K562 (cell line): ENCODE data around the gene UBR4. TPM values are rescaled to one million over a fixed set of nuclear protein-coding genes. Genes with fewer than 3 reads are reported as not detected.
A peak's percentile ranks its signal among the peaks of the same experiment; 100 is the strongest.

ENCODE experiments used
- ATF4 ChIP-seq: fragments of 450-650 bp; formaldehyde crosslinking; IDR thresholded peaks from 2 replicates; pipeline ENCODE4 v1.4.0; 2022; ENCODE audit warnings: mild to moderate bottlenecking, moderate library complexity
- BCLAF1 ChIP-seq, 2 experiments: fragments of 450-650 bp in 1 of 2; IDR thresholded peaks; 2 replicates each; pipeline ENCODE4 v1.6.1; 2011 to 2017; ENCODE audit warnings: low read depth in 2 of 2, antibody characterized with exemption in 1 of 2, borderline replicate concordance in 1 of 2, low read length in 1 of 2, mild to moderate bottlenecking in 1 of 2, mixed read lengths in 1 of 2; ENCODE audit not compliant: control insufficient read depth in 1 of 2
- EWSR1 ChIP-seq: fragments of 450-650 bp; IDR thresholded peaks from 2 replicates; pipeline ENCODE4 v1.6.1; 2018; ENCODE audit warnings: borderline replicate concordance, mild to moderate bottlenecking, low read depth, moderate library complexity; ENCODE audit not compliant: partially characterized antibody
- GMEB1 ChIP-seq: fragments of 250-450 bp; sonication (Bioruptor Pico); IDR thresholded peaks from 2 replicates; pipeline ENCODE4 v1.4.0; 2020; ENCODE audit warnings: mild to moderate bottlenecking
- HDAC6 ChIP-seq: IDR thresholded peaks from 2 replicates; pipeline ENCODE4 v1.6.1; 2012; ENCODE audit warnings: low read depth, mild to moderate bottlenecking, control low read depth, inconsistent platforms, low read length, moderate library complexity
- HDGF ChIP-seq: fragments of 450-650 bp; IDR thresholded peaks from 2 replicates; pipeline ENCODE4 v1.6.1; 2016
- ILK ChIP-seq: fragments of 450-650 bp; IDR thresholded peaks from 2 replicates; pipeline ENCODE4 v1.6.1; 2016; ENCODE audit warnings: missing genetic modification characterization, low read depth, mild to moderate bottlenecking, missing compliant biosample characterization, moderate library complexity, borderline replicate concordance
- MLLT1 ChIP-seq, 2 experiments: fragments of 450-650 bp; IDR thresholded peaks; 2 replicates each; pipeline ENCODE4 v1.6.1; 2016
- PHF8 ChIP-seq: fragments of 200-600 bp; sonication (generic); IDR thresholded peaks from 2 replicates; pipeline ENCODE4 v1.6.1; 2012; ENCODE audit warnings: mixed run types, mild to moderate bottlenecking, inconsistent platforms, low read length, moderate library complexity, borderline replicate concordance
- POU5F1 ChIP-seq: fragments of 150-350 bp; IDR thresholded peaks from 2 replicates; pipeline ENCODE4 v1.6.1; 2014; ENCODE audit warnings: borderline replicate concordance, low read length, low read depth, mild to moderate bottlenecking; ENCODE audit not compliant: partially characterized antibody
- SREBF1 ChIP-seq: fragments of 150-350 bp; IDR thresholded peaks from 2 replicates; pipeline ENCODE4 v1.6.1; 2014; ENCODE audit warnings: antibody characterized with exemption, low read depth, low read length, borderline replicate concordance
- TBL1XR1 ChIP-seq, 2 experiments: IDR thresholded peaks; 2 replicates each; pipeline ENCODE4 v1.6.1; 2012; ENCODE audit warnings: improper control_type of control experiment in 2 of 2, low read length in 2 of 2, mild to moderate bottlenecking in 1 of 2
- USF1 ChIP-seq: sonication (generic); formaldehyde crosslinking; IDR thresholded peaks from 2 replicates; pipeline ENCODE4 v1.9.0; 2022; ENCODE audit warnings: mild to moderate bottlenecking, missing genetic modification reagents
- ZFPM2 ChIP-seq: fragments of 250-450 bp; sonication (Bioruptor Pico); IDR thresholded peaks from 2 replicates; pipeline ENCODE4 v1.5.1; 2022; ENCODE audit warnings: mild to moderate bottlenecking
- ZNF174 ChIP-seq: fragments of 250-450 bp; sonication (Bioruptor Pico); IDR thresholded peaks from 2 replicates; pipeline ENCODE4 v1.4.0; 2020; ENCODE audit warnings: mild to moderate bottlenecking
- ZNF717 ChIP-seq: fragments of 250-450 bp; sonication (Bioruptor Pico); IDR thresholded peaks from 2 replicates; pipeline ENCODE4 v1.5.0; 2021
- ZNF764 ChIP-seq: fragments of 250-450 bp; sonication (Bioruptor Pico); IDR thresholded peaks from 2 replicates; pipeline ENCODE4 v1.4.0; 2020; ENCODE audit warnings: low read depth, mild to moderate bottlenecking, moderate library complexity
- polyA plus RNA-seq, 8 experiments: library from polyadenylated mRNA; depleted of rRNA in 4 of 8; stranded (reverse) in 5 of 8; unstranded in 3 of 8; fragments of >200 nt; fragmentation: Nextera tagmentation in 2 of 8; fragmentation: Illumina TruSeq in 1 of 8; extraction: Ambion mirVana in 2 of 8; extraction: Trizol in 1 of 8; gene quantifications; 2 replicates each; pipeline versions ENCODE4 v1.2.1 to v1.2.3, GENCODE V29; 2011 to 2014; ENCODE audit warnings: inconsistent platforms in 1 of 8, missing spikeins in 1 of 8
- total RNA-seq, 7 experiments: library from RNA; depleted of rRNA in 6 of 7; stranded (reverse); fragments of >200 nt in 6 of 7; fragmentation: Illumina TruSeq in 2 of 7; extraction: Trizol in 2 of 7; gene quantifications; 2 replicates each; pipeline versions ENCODE4 v1.2.1 to v1.2.3, GENCODE V29; 2011 to 2021; ENCODE audit warnings: low replicate concordance in 1 of 7

Gene UBR4
- total and polyA plus RNA-seq, 9 of the 15 experiments (the other 6 are each of a cell fraction or from before 2014, with no cell fraction given) = 55.4 to 277 (median 123) TPM

- TF ChIP-seq ATF4 (peak; percentile 10; the same call in 1 of the 2 replicates), ZNF717 (CRISPR knock-in tag) (no peak), GMEB1 (CRISPR knock-in tag) (no peak), PHF8 (no peak), ZNF174 (CRISPR knock-in tag) (no peak), EWSR1 (no peak), USF1 (no peak), ZFPM2 (CRISPR knock-in tag) (no peak), HDAC6 (no peak), POU5F1 (no peak), BCLAF1 (IDR thresholded peaks at IDR 0.05; ENCODE audit: borderline replicate concordance in 1 of 2, control insufficient read depth in 1 of 2, low read depth in 2 of 2, low read length in 1 of 2) (no peak), MLLT1 (IDR thresholded peaks at IDR 0.05) (no peak; a peak in 1 of 4 replicates), HDGF (peak; percentile 93), TBL1XR1 (IDR thresholded peaks at IDR 0.05; ENCODE audit: low read length in 2 of 2) (no peak), ILK (tag) (no peak), SREBF1 (no peak), ZNF764 (no peak)
These were observed 128.7 kb downstream of the UBR4 start (continued) for GRCh38 chr1:19081218-19081893.
